Measurements from ENCODE around the gene RUNX2. TPM values are rescaled to one million over a fixed set of nuclear protein-coding genes. Genes with fewer than 3 reads are reported as not detected.
A peak's percentile ranks its signal among the peaks of the same experiment; 100 is the strongest.

The RUNX2 gene
- total RNA-seq, 1 donor from 2014 or later, result 1.8 TPM

- Mint-ChIP-seq H3K4me1 (peaks cover 32% of the 10 kb centered on the region), H3K36me3 (ENCODE audit: low read depth) (no peaks in the 10 kb centered on the region), H3K27ac (peak overlapping the region; percentile 83), H3K9me3 (no peaks in the 10 kb centered on the region), H3K27me3 (no peaks in the 10 kb centered on the region), H3K4me3 (peak overlapping the region; percentile 39)
- ChIA-PET CTCF (interaction anchor here (1.9 kb wide), 1 partner anchor 1054 kb away, joined by 7 read pairs; no protein-coding TSS in a partner anchor), POLR2A (interaction anchor here (1.3 to 1.6 kb wide), 2 partner anchors 28 to 332 kb away, joined by 3 read pairs; no protein-coding TSS in a partner anchor)
- no peak for TF ChIP-seq CTCF (IDR thresholded peaks at IDR 0.05)
- intact Hi-C loops (cut with micrococcal nuclease), result loop anchor here (1.0 to 10.0 kb wide), 7 partner anchors 23 to 623 kb away; no protein-coding TSS in a partner anchor
- ATAC-seq (ENCODE audit: low read depth) (peak; percentile 76), DNase-seq (peak; percentile 45)
Measured at GRCh38 chr6:45710304-45710821, 382.2 kb downstream of the RUNX2 start.

GRCh38 chr6:45712076-45712475 is 383.9 kb downstream of the RUNX2 start:
- intact Hi-C loops (cut with micrococcal nuclease), result loop anchor here (5.0 to 10.0 kb wide), 4 partner anchors 80 to 625 kb away; no protein-coding TSS in a partner anchor
- no peaks in the 10 kb centered on the region for H3K36me3 Mint-ChIP-seq (ENCODE audit: low read depth)
- H3K4me3 Mint-ChIP-seq, result no peak overlapping the region
- H3K27me3 Mint-ChIP-seq, result no peaks in the 10 kb centered on the region
- H3K27ac Mint-ChIP-seq, result no peak overlapping the region
- no peaks in the 10 kb centered on the region for H3K9me3 Mint-ChIP-seq
- ChIA-PET POLR2A (no interaction called here), CTCF (interaction anchor here (1.1 to 1.9 kb wide), 2 partner anchors 1056 to 1236 kb away, joined by 3 to 7 read pairs; no protein-coding TSS in a partner anchor)
- no peak for TF ChIP-seq CTCF (IDR thresholded peaks at IDR 0.05)
- DNase-seq (no peak), ATAC-seq (ENCODE audit: low read depth) (no peak)
- H3K4me1 Mint-ChIP-seq, result peaks cover 32% of the 10 kb centered on the region

- ChIA-PET CTCF (no interaction called here), POLR2A (no interaction called here)
- Mint-ChIP-seq H3K27ac (no peak overlapping the region), H3K4me1 (peaks cover 32% of the 10 kb centered on the region), H3K4me3 (no peak overlapping the region), H3K27me3 (no peaks in the 10 kb centered on the region), H3K36me3 (ENCODE audit: low read depth) (no peaks in the 10 kb centered on the region), H3K9me3 (no peaks in the 10 kb centered on the region)
- intact Hi-C loops (cut with micrococcal nuclease), result loop anchor here (5.0 to 10.0 kb wide), 4 partner anchors 80 to 625 kb away; no protein-coding TSS in a partner anchor
- no peak for TF ChIP-seq CTCF (IDR thresholded peaks at IDR 0.05)
- DNase-seq, result no peak
- ATAC-seq (ENCODE audit: low read depth), result no peak
Measured at GRCh38 chr6:45712786-45713185, 384.7 kb downstream of the RUNX2 start.

Other genes with a start within 250 kb of the RUNX2 start
- 9.9 and 10.4 TPM in 2 replicates for gene SUPT3H, start 49.6 kb downstream of the RUNX2 start, total RNA-seq